ELR (cell line): ENCODE results near the gene WDR43.

Source experiments
- DNase-seq: peaks from one replicate; pipeline ENCODE4 v3.0.0-alpha.2; 2015; ENCODE audit warnings: low read depth

WDR43 gene

DNA sequence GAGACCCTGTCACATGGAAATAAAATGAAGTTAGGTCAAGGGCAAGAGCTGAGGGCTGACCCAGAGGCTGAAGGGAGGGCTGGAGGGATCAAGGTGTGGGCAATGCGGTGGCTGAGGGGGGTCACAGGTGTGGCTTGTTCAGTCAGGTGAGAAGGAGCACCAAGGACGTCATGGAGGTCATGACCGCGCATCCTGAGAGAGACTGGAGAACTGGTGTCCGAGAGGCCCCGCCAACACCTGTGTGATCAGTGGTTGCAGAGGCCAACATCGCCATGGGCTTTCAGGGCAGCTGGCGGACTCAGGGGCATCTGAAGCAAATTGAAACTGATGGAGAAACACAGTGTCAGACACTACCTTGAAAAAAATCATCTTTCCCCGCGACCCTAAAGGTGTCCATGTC is 99.6 kb downstream of the WDR43 start:
- DNase-seq: no peak

GRCh38 chr2:28994679-28995078 is 100.2 kb downstream of the WDR43 start:
- no peak for DNase-seq

- no peak for DNase-seq
Measured at GRCh38 chr2:28995765-28996750, 101.6 kb downstream of the WDR43 start.

GRCh38 chr2:28997237-28997846 is 102.9 kb downstream of the WDR43 start:
- peak; percentile 37 for DNase-seq
